Activated CD4-positive, alpha-beta T cell treated with anti-CD3 and anti-CD28 coated beads, Interleukin-2, Interleukin-6, amounts not matched to agents 100 ng/mL and 50 ng/mL, durations not matched to agents 16 hours and 8 hours (primary cell): ENCODE data around the gene BCAR1.
"Not testable (repeated sequence)": the region's sequence is repeated elsewhere in the genome, so short reads cannot be mapped to it uniquely, and the experiment has no call there.

ENCODE experiments used
- DNase-seq: peaks from one replicate; pipeline ENCODE4 v3.0.0-alpha.2; 2020

Gene BCAR1

GRCh38 chr16:75251280-75252048 is at the start of gene BCAR1:
TSS of gene BCAR1 (minus strand) at chr16:75251624. CDS start at chr16:75251482, 142 bp downstream.
- no peak for DNase-seq

- DNase-seq = no peak
Measured at GRCh38 chr16:75298267-75298666, 46.8 kb upstream of the BCAR1 start.

GRCh38 chr16:75296606-75297005 is 45.2 kb upstream of the BCAR1 start:
- no peak for DNase-seq

- DNase-seq = no peak
Measured at GRCh38 chr16:75294773-75295459, 43.5 kb upstream of the BCAR1 start.

- no peak for DNase-seq
Measured at GRCh38 chr16:75293772-75294171, 42.3 kb upstream of the BCAR1 start.

GRCh38 chr16:75293173-75293572 is 41.7 kb upstream of the BCAR1 start:
- no peak for DNase-seq

GRCh38 chr16:75292691-75293090 is 41.3 kb upstream of the BCAR1 start:
- no peak for DNase-seq

- DNase-seq = no peak
Measured at GRCh38 chr16:75289189-75289588, 37.8 kb upstream of the BCAR1 start.

- peak; percentile 75 for DNase-seq
Measured at GRCh38 chr16:75288596-75289120, 37.2 kb upstream of the BCAR1 start.

GRCh38 chr16:75288181-75288580 is 36.8 kb upstream of the BCAR1 start:
- peak; percentile 12 for DNase-seq

- no peak for DNase-seq
Measured at GRCh38 chr16:75287708-75288107, 36.3 kb upstream of the BCAR1 start.

GRCh38 chr16:75286389-75286788 is 35.0 kb upstream of the BCAR1 start:
- no peak for DNase-seq

- DNase-seq = no peak
Measured at GRCh38 chr16:75282466-75283281, 31.2 kb upstream of the BCAR1 start.

- DNase-seq = no peak
Measured at GRCh38 chr16:75281826-75282225, 30.4 kb upstream of the BCAR1 start.

GRCh38 chr16:75281009-75281408 is 29.6 kb upstream of the BCAR1 start:
- not testable (repeated sequence) for DNase-seq

- DNase-seq = no peak
Measured at GRCh38 chr16:75280331-75280804, 28.9 kb upstream of the BCAR1 start.

- no peak for DNase-seq
Measured at GRCh38 chr16:75279305-75279704, 27.9 kb upstream of the BCAR1 start.

GRCh38 chr16:75273054-75273925 is 21.9 kb upstream of the BCAR1 start:
- no peak for DNase-seq

- not testable (repeated sequence) for DNase-seq
Measured at GRCh38 chr16:75272629-75273028, 21.2 kb upstream of the BCAR1 start.

GRCh38 chr16:75272097-75272551 is 20.7 kb upstream of the BCAR1 start:
- DNase-seq = no peak

GRCh38 chr16:75271441-75272096 is 20.1 kb upstream of the BCAR1 start:
- no peak for DNase-seq
